Osteocyte (in vitro differentiated cells): ENCODE results near the gene FNDC3B. TPM values are rescaled to one million over a fixed set of nuclear protein-coding genes. Genes with fewer than 3 reads are reported as not detected.

Experiments used
- DNase-seq: peaks from one replicate; pipeline ENCODE4 v3.0.0; 2021; ENCODE audit warnings: mixed read lengths; ENCODE audit not compliant: unreplicated experiment; ENCODE audit errors: extremely low spot score
- H3K27ac Mint-ChIP-seq: one replicate; pipeline ENCODE4 v1.8.0; 2021; ENCODE audit warnings: mild to moderate bottlenecking, mixed read lengths; ENCODE audit not compliant: unreplicated experiment
- H3K27me3 Mint-ChIP-seq: one replicate; pipeline ENCODE4 v1.8.0; 2021; ENCODE audit warnings: mixed read lengths; ENCODE audit not compliant: unreplicated experiment
- H3K36me3 Mint-ChIP-seq: one replicate; pipeline ENCODE4 v1.8.0; 2021; ENCODE audit warnings: mixed read lengths; ENCODE audit not compliant: unreplicated experiment
- H3K4me1 Mint-ChIP-seq: one replicate; pipeline ENCODE4 v1.8.0; 2021; ENCODE audit warnings: mixed read lengths; ENCODE audit not compliant: unreplicated experiment
- H3K4me3 Mint-ChIP-seq: one replicate; pipeline ENCODE4 v1.8.0; 2021; ENCODE audit warnings: mild to moderate bottlenecking, moderate library complexity, mixed read lengths; ENCODE audit not compliant: unreplicated experiment
- H3K9me3 Mint-ChIP-seq: one replicate; pipeline ENCODE4 v1.8.0; 2021; ENCODE audit warnings: mixed read lengths; ENCODE audit not compliant: unreplicated experiment
- total RNA-seq: library from RNA; stranded (reverse); gene quantifications from 2 replicates; pipeline ENCODE4 v1.2.1, GENCODE V29; 2021
- TF ChIP-seq, protein P1 (sequence below): fragments of 200-600 bp; sonication (generic); IDR thresholded peaks from 2 replicates; pipeline ENCODE4 v1.5.0; 2021; ENCODE audit warnings: antibody characterized with exemption, mild to moderate bottlenecking, moderate library complexity

FNDC3B gene
- total RNA-seq, 1 donor from 2014 or later, result 240 TPM

DNA sequence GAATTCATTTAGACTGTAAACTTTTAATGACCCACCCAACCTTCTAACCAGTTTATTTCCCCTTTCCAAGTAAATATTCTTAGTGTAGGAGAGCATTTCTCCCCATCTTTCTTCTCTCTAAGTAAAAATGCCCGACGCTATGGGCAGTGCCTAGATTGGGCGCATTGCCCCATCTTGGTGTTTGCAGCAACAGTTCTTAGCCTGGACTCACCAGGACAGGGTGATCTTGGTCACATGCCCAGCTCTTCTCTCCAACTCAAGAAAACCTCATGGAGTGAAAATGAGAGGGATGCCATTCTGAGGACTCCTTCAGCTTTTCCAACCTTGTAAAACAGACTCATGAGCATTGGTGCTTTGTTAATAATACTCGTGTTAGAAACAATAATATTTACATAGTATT lies 332.2 kb downstream of the FNDC3B start:
- Mint-ChIP-seq H3K9me3 (no peaks in the 10 kb centered on the region), H3K36me3 (peaks cover 54% of the 10 kb centered on the region), H3K4me3 (no peak overlapping the region), H3K27ac (no peak overlapping the region), H3K27me3 (no peaks in the 10 kb centered on the region), H3K4me1 (peaks cover 9% of the 10 kb centered on the region)
- no peak for DNase-seq
- TF ChIP-seq, protein P1, sequence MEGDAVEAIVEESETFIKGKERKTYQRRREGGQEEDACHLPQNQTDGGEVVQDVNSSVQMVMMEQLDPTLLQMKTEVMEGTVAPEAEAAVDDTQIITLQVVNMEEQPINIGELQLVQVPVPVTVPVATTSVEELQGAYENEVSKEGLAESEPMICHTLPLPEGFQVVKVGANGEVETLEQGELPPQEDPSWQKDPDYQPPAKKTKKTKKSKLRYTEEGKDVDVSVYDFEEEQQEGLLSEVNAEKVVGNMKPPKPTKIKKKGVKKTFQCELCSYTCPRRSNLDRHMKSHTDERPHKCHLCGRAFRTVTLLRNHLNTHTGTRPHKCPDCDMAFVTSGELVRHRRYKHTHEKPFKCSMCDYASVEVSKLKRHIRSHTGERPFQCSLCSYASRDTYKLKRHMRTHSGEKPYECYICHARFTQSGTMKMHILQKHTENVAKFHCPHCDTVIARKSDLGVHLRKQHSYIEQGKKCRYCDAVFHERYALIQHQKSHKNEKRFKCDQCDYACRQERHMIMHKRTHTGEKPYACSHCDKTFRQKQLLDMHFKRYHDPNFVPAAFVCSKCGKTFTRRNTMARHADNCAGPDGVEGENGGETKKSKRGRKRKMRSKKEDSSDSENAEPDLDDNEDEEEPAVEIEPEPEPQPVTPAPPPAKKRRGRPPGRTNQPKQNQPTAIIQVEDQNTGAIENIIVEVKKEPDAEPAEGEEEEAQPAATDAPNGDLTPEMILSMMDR, result no peak

DNA sequence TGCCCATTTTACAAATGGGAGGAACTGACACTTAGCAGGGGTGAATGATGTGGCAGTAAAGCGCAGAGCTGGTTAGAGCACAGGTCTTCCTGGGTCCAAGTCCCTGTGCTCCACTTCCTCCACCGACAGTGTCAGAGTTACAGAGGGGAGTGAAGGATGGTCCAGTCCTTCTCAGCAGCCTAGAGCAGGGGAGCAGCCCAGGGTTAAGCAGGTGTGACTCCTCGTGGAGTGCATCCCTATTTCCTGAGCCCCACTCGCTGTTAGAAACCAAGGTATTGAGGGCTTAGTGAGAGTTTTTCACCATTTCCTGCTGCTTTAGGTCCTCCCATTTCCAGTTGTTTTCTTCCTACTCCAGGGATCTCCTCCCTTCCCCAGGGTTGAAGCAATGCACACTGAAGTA lies 333.5 kb downstream of the FNDC3B start:
- TF ChIP-seq, protein P1, result no peak
- H3K27ac Mint-ChIP-seq, result no peak overlapping the region
- no peaks in the 10 kb centered on the region for H3K4me1 Mint-ChIP-seq
- no peaks in the 10 kb centered on the region for H3K27me3 Mint-ChIP-seq
- H3K36me3 Mint-ChIP-seq, result peaks cover 61% of the 10 kb centered on the region
- DNase-seq, result no peak
- no peaks in the 10 kb centered on the region for H3K9me3 Mint-ChIP-seq
- no peak overlapping the region for H3K4me3 Mint-ChIP-seq

DNA sequence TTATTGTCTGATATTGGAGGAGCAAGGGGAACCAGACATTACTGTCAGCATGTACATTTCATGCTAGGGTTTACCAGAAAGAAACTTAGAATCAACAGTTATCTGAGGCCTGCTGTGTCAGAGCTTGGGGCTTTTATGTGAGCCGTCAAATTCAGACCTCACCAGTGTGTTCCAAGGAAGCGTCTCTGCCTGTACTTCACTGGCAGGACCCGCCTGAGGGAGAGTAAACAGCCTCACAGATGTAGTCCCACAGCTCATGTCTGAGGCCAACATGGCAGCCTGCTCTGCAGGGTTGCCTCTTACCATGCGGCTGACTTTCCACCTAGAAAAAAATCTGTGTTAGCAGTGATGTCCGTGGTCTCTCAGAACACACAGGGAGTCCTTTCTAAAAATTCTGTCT lies 334.5 kb downstream of the FNDC3B start:
- H3K4me3 Mint-ChIP-seq, result no peak overlapping the region
- H3K9me3 Mint-ChIP-seq, result peaks cover 2% of the 10 kb centered on the region
- no peaks in the 10 kb centered on the region for H3K4me1 Mint-ChIP-seq
- TF ChIP-seq, protein P1, result no peak
- H3K27me3 Mint-ChIP-seq, result no peaks in the 10 kb centered on the region
- no peak for DNase-seq
- no peak overlapping the region for H3K27ac Mint-ChIP-seq
- H3K36me3 Mint-ChIP-seq, result peaks cover 71% of the 10 kb centered on the region

- H3K27ac Mint-ChIP-seq, result peak overlapping the region; percentile 23
- TF ChIP-seq, protein P1, result no peak
- H3K4me1 Mint-ChIP-seq, result no peaks in the 10 kb centered on the region
- no peaks in the 10 kb centered on the region for H3K27me3 Mint-ChIP-seq
- H3K9me3 Mint-ChIP-seq, result peaks cover 4% of the 10 kb centered on the region
- no peak overlapping the region for H3K4me3 Mint-ChIP-seq
- DNase-seq, result no peak
- peaks cover 74% of the 10 kb centered on the region for H3K36me3 Mint-ChIP-seq
These were observed 335.9 kb downstream of the FNDC3B start for GRCh38 chr3:172375206-172375850.

GRCh38 chr3:172376402-172376801 lies 337.0 kb downstream of the FNDC3B start:
- Mint-ChIP-seq H3K27ac (no peak overlapping the region), H3K27me3 (no peaks in the 10 kb centered on the region), H3K4me1 (no peaks in the 10 kb centered on the region), H3K36me3 (peaks cover 79% of the 10 kb centered on the region), H3K4me3 (no peak overlapping the region), H3K9me3 (peaks cover 4% of the 10 kb centered on the region)
- TF ChIP-seq, protein P1, result no peak
- DNase-seq, result no peak
